Neural progenitor cell (in vitro differentiated cells): ENCODE measurements around the gene SLC43A3. TPM values are rescaled to one million over a fixed set of nuclear protein-coding genes. Genes with fewer than 3 reads are reported as not detected.

ENCODE experiments used
- DNase-seq: peaks from one replicate; pipeline ENCODE4 v3.0.0-alpha.2; 2016; ENCODE audit warnings: low spot score
- H2AFZ ChIP-seq: fragments of 200-600 bp; sonication (generic); replicated peaks from 2 replicates; pipeline ENCODE4 v1.6.1; 2016; ENCODE audit warnings: antibody characterized with exemption
- H3F3A ChIP-seq: fragments of 200-600 bp; sonication (generic); 2 replicates; pipeline ENCODE4 v1.6.1; 2016; ENCODE audit warnings: antibody characterized with exemption, low read depth
- H3K27ac ChIP-seq: fragments of 200-600 bp; sonication (generic); 2 replicates; pipeline ENCODE4 v1.5.1; 2016; ENCODE audit warnings: mild to moderate bottlenecking
- H3K27me3 ChIP-seq: fragments of 200-600 bp; sonication (generic); 2 replicates; pipeline ENCODE4 v1.6.1; 2016; ENCODE audit warnings: mild to moderate bottlenecking, moderate library complexity
- H3K36me3 ChIP-seq: fragments of 200-600 bp; sonication (generic); 2 replicates; pipeline ENCODE4 v1.5.1; 2016
- H3K4me1 ChIP-seq: fragments of 200-600 bp; sonication (generic); 2 replicates; pipeline ENCODE4 v1.6.1; 2016; ENCODE audit warnings: mixed run types
- H3K4me2 ChIP-seq: fragments of 200-600 bp; sonication (generic); 2 replicates; pipeline ENCODE4 v1.6.1; 2016
- H3K4me3 ChIP-seq: fragments of 200-600 bp; sonication (generic); 2 replicates; pipeline ENCODE4 v1.5.1; 2016
- H3K79me2 ChIP-seq: fragments of 200-600 bp; sonication (generic); 2 replicates; pipeline ENCODE4 v1.6.1; 2016; ENCODE audit warnings: low read depth
- H3K9ac ChIP-seq: fragments of 200-600 bp; sonication (generic); 2 replicates; pipeline ENCODE4 v1.6.1; 2016
- H3K9me3 ChIP-seq: fragments of 200-600 bp; sonication (generic); 2 replicates; pipeline ENCODE4 v1.5.1; 2016; ENCODE audit warnings: low read depth
- H4K20me1 ChIP-seq: fragments of 200-600 bp; sonication (generic); 2 replicates; pipeline ENCODE4 v1.6.1; 2016; ENCODE audit warnings: low read depth
- H3K27ac Mint-ChIP-seq: 3 replicates; pipeline ENCODE4 v1.8.0; 2021; ENCODE audit warnings: mixed read lengths
- H3K27me3 Mint-ChIP-seq: 2 replicates; pipeline ENCODE4 v1.8.0; 2022; ENCODE audit warnings: low read depth, mild to moderate bottlenecking, inconsistent platforms, moderate library complexity, mixed read lengths; ENCODE audit not compliant: insufficient read depth
- H3K36me3 Mint-ChIP-seq: 3 replicates; pipeline ENCODE4 v1.8.0; 2021; ENCODE audit warnings: mixed read lengths
- H3K4me1 Mint-ChIP-seq: 3 replicates; pipeline ENCODE4 v1.8.0; 2021; ENCODE audit warnings: mixed read lengths
- H3K4me3 Mint-ChIP-seq: 3 replicates; pipeline ENCODE4 v1.8.0; 2021; ENCODE audit warnings: mild to moderate bottlenecking, moderate library complexity, mixed read lengths
- H3K9me3 Mint-ChIP-seq: 3 replicates; pipeline ENCODE4 v1.8.0; 2020; ENCODE audit warnings: mixed read lengths
- CTCF ChIP-seq: fragments of 200-600 bp; sonication (generic); IDR thresholded peaks from 2 replicates; pipeline ENCODE4 v1.5.1; 2017; ENCODE audit warnings: antibody characterized with exemption, mild to moderate bottlenecking
- EZH2 ChIP-seq: fragments of 200-600 bp; sonication (generic); IDR thresholded peaks from 2 replicates; pipeline ENCODE4 v1.6.1; 2017; ENCODE audit warnings: antibody characterized with exemption, mild to moderate bottlenecking, moderate library complexity
- EZH2phosphoT487 ChIP-seq: fragments of 200-600 bp; sonication (generic); IDR thresholded peaks from 2 replicates; pipeline ENCODE4 v1.6.1; 2017; ENCODE audit warnings: antibody characterized with exemption
- total RNA-seq: library from RNA; depleted of rRNA; stranded (reverse); fragments of >200 nt; gene quantifications from 2 replicates; pipeline ENCODE4 v1.2.3, GENCODE V29; 2015; ENCODE audit warnings: low replicate concordance

The SLC43A3 gene
- total RNA-seq, 1 donor from 2014 or later = 5.6 TPM

DNA sequence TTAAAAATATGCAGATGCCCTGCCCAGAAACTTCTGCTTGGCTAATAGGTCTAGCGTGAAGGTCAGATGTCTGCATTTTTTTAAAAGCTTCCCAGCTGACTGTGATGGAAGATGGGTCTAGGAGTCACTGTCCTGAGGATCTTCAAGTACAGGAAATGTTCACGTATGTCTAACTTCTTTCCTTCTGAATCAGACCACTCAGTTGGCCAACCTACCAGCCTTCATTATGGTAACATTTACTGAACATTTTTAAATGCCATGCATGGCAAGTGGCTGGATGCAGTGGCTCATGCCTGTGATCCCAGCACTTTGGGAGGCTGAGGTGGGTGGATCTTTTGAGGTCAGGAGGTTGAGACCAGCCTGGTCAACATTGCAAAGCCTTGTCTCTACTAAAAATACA, 35.4 kb downstream of the SLC43A3 start:
- Histone ChIP-seq H3K79me2 (no peaks in the 10 kb centered on the region), H3K4me2 (no peak overlapping the region), H3K4me1 (no peaks in the 10 kb centered on the region), H3K36me3 (no peaks in the 10 kb centered on the region), H3K9me3 (no peaks in the 10 kb centered on the region), H3K9ac (no peak overlapping the region), H3K4me3 (no peak overlapping the region), H3K27ac (no peak overlapping the region), H3F3A (no peaks in the 10 kb centered on the region), H2AFZ (no peak overlapping the region), H4K20me1 (no peaks in the 10 kb centered on the region), H3K27me3 (peaks cover 29% of the 10 kb centered on the region)
- DNase-seq = no peak
- peaks cover 2% of the 10 kb centered on the region for H3K27me3 Mint-ChIP-seq
- no peak overlapping the region for H3K4me3 Mint-ChIP-seq
- TF ChIP-seq EZH2 (no peak), CTCF (no peak), EZH2phosphoT487 (no peak)
- H3K4me1 Mint-ChIP-seq = peaks cover 2% of the 10 kb centered on the region
- H3K9me3 Mint-ChIP-seq = no peaks in the 10 kb centered on the region
- no peak overlapping the region for H3K27ac Mint-ChIP-seq
- no peaks in the 10 kb centered on the region for H3K36me3 Mint-ChIP-seq

DNA sequence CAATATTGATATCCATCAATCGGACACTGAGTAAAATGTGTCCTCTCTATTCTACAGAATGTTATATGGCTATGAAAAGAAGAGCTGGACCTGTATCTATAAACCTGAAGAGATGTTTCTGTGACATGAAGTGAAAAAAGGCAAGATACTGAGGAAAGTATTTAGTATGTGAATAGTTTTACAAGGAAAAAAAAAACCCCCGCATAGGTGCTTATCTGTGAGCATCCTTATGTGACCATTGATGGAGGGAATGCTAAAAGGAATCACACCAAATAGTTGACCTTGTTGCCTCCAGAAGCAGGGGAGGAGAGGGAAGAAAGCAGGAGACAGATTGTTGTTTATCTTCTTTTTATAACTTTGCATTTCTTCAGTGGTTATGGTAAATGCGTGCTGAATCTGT, 35.8 kb downstream of the SLC43A3 start:
- H3K9ac ChIP-seq = no peak overlapping the region
- H3F3A ChIP-seq = no peaks in the 10 kb centered on the region
- DNase-seq = no peak
- H3K79me2 ChIP-seq = no peaks in the 10 kb centered on the region
- H3K27ac ChIP-seq = no peak overlapping the region
- H3K36me3 ChIP-seq = no peaks in the 10 kb centered on the region
- H3K9me3 ChIP-seq = no peaks in the 10 kb centered on the region
- no peaks in the 10 kb centered on the region for H4K20me1 ChIP-seq
- H3K4me1 ChIP-seq = no peaks in the 10 kb centered on the region
- H2AFZ ChIP-seq = no peak overlapping the region
- no peaks in the 10 kb centered on the region for H3K36me3 Mint-ChIP-seq
- H3K4me3 ChIP-seq = no peak overlapping the region
- H3K9me3 Mint-ChIP-seq = no peaks in the 10 kb centered on the region
- H3K4me3 Mint-ChIP-seq = no peak overlapping the region
- TF ChIP-seq CTCF (no peak), EZH2phosphoT487 (no peak), EZH2 (no peak)
- H3K27me3 ChIP-seq = peaks cover 29% of the 10 kb centered on the region
- no peak overlapping the region for H3K27ac Mint-ChIP-seq
- peaks cover 2% of the 10 kb centered on the region for H3K27me3 Mint-ChIP-seq
- H3K4me1 Mint-ChIP-seq = peaks cover 2% of the 10 kb centered on the region
- H3K4me2 ChIP-seq = no peak overlapping the region

GRCh38 chr11:57390535-57390934, 36.4 kb downstream of the SLC43A3 start, which contains the start of gene PRG2:
Gene PRG2 (minus strand): TSS chr11:57390650. CDS start chr11:57389944, 706 bp downstream.
- Histone ChIP-seq H4K20me1 (no peaks in the 10 kb centered on the region), H3K27ac (no peak within 1 kb of the TSS), H3K9ac (no peak within 1 kb of the TSS), H3K27me3 (peaks cover 29% of the 10 kb centered on the region), H3K4me2 (no peak within 1 kb of the TSS), H3K36me3 (no peaks in the 10 kb centered on the region), H3F3A (no peaks in the 10 kb centered on the region), H3K79me2 (no peaks in the 10 kb centered on the region), H3K9me3 (no peaks in the 10 kb centered on the region), H2AFZ (no peak within 1 kb of the TSS), H3K4me1 (no peaks in the 10 kb centered on the region), H3K4me3 (no peak within 1 kb of the TSS)
- peaks cover 2% of the 10 kb centered on the region for H3K27me3 Mint-ChIP-seq
- H3K9me3 Mint-ChIP-seq = no peaks in the 10 kb centered on the region
- H3K4me3 Mint-ChIP-seq = no peak within 1 kb of the TSS
- no peak for DNase-seq
- H3K4me1 Mint-ChIP-seq = peaks cover 2% of the 10 kb centered on the region
- H3K27ac Mint-ChIP-seq = no peak within 1 kb of the TSS
- TF ChIP-seq CTCF (no peak), EZH2 (no peak), EZH2phosphoT487 (no peak)
- no peaks in the 10 kb centered on the region for H3K36me3 Mint-ChIP-seq
